WTC11 (cell line): ENCODE measurements around the gene CDK18. TPM values are rescaled to one million over a fixed set of nuclear protein-coding genes. Genes with fewer than 3 reads are reported as not detected.

Experiments used
- ATAC-seq: fragments of 200-7000 bp; cut with Tn5 transposase; 2 replicates; pipeline ENCODE4 v1.10.0; 2021; ENCODE audit warnings: mild to moderate bottlenecking, moderate library complexity
- CTCF ChIA-PET: fragments of 300-600 bp; sonication (Branson Sonifier 250); formaldehyde crosslinking; loops from one replicate; lab custom pipeline; 2021; ENCODE audit warnings: antibody characterized with exemption; lab: Charles Lee
- POLR2A ChIA-PET: fragments of 350-600 bp; sonication (Branson Sonifier 250); formaldehyde crosslinking; loops from one replicate; lab custom pipeline; 2021; ENCODE audit warnings: antibody characterized with exemption; lab: Charles Lee
- DNase-seq: peaks from one replicate; pipeline ENCODE4 v3.0.0; 2021; ENCODE audit warnings: low spot score
- H3K27ac Mint-ChIP-seq: 2 replicates; pipeline ENCODE4 v1.8.0; 2021; ENCODE audit warnings: mixed read lengths
- H3K27me3 Mint-ChIP-seq: 2 replicates; pipeline ENCODE4 v1.8.0; 2021; ENCODE audit warnings: low read depth, mild to moderate bottlenecking, moderate library complexity, mixed read lengths
- H3K36me3 Mint-ChIP-seq: 2 replicates; pipeline ENCODE4 v1.8.0; 2021; ENCODE audit warnings: mixed read lengths
- H3K4me1 Mint-ChIP-seq: 2 replicates; pipeline ENCODE4 v1.8.0; 2022; ENCODE audit warnings: mixed read lengths
- H3K4me3 Mint-ChIP-seq: 2 replicates; pipeline ENCODE4 v1.8.0; 2021; ENCODE audit warnings: mild to moderate bottlenecking, moderate library complexity, mixed read lengths
- H3K9me3 Mint-ChIP-seq: 2 replicates; pipeline ENCODE4 v1.8.0; 2021; ENCODE audit warnings: mixed read lengths
- CREM ChIP-seq: sonication (generic); formaldehyde crosslinking; IDR thresholded peaks from 2 replicates; pipeline ENCODE4 v1.8.1; 2022; ENCODE audit warnings: mild to moderate bottlenecking, missing genetic modification reagents, moderate library complexity
- E2F4 ChIP-seq: sonication (generic); formaldehyde crosslinking; IDR thresholded peaks from 2 replicates; pipeline ENCODE4 v1.8.1; 2022; ENCODE audit warnings: low read depth, mild to moderate bottlenecking, moderate library complexity, missing genetic modification reagents, borderline replicate concordance
- FOXK1 ChIP-seq: sonication (generic); formaldehyde crosslinking; IDR thresholded peaks from 2 replicates; pipeline ENCODE4 v1.8.0; 2022; ENCODE audit warnings: mild to moderate bottlenecking, moderate library complexity, missing genetic modification reagents
- FOXP1 ChIP-seq: sonication (generic); formaldehyde crosslinking; IDR thresholded peaks from 2 replicates; pipeline ENCODE4 v1.8.0; 2022; ENCODE audit warnings: missing genetic modification reagents, mild to moderate bottlenecking, moderate library complexity, borderline replicate concordance
- GABPB1 ChIP-seq: sonication (generic); formaldehyde crosslinking; IDR thresholded peaks from 2 replicates; pipeline ENCODE4 v1.8.1; 2023; ENCODE audit warnings: mild to moderate bottlenecking, missing genetic modification reagents
- KAT7 ChIP-seq: sonication (generic); formaldehyde crosslinking; IDR thresholded peaks from 2 replicates; pipeline ENCODE4 v1.8.1; 2023; ENCODE audit warnings: missing genetic modification reagents, mild to moderate bottlenecking, borderline replicate concordance
- MYBL2 ChIP-seq: sonication (generic); formaldehyde crosslinking; IDR thresholded peaks from 2 replicates; pipeline ENCODE4 v1.8.1; 2023; ENCODE audit warnings: mild to moderate bottlenecking, moderate library complexity, missing genetic modification reagents
- OVOL2 ChIP-seq: fragments of 250-450 bp; sonication (Bioruptor Pico); IDR thresholded peaks from 2 replicates; pipeline ENCODE4 v1.9.0; 2021; ENCODE audit warnings: mild to moderate bottlenecking, borderline replicate concordance
- RELA ChIP-seq: sonication (generic); formaldehyde crosslinking; IDR thresholded peaks from 2 replicates; pipeline ENCODE4 v1.8.1; 2022; ENCODE audit warnings: missing genetic modification reagents, mild to moderate bottlenecking, borderline replicate concordance
- SMAD4 ChIP-seq: sonication (generic); formaldehyde crosslinking; IDR thresholded peaks from 2 replicates; pipeline ENCODE4 v1.8.0; 2022; ENCODE audit warnings: mild to moderate bottlenecking, missing genetic modification reagents
- SP1 ChIP-seq: sonication (generic); formaldehyde crosslinking; conservative IDR thresholded peaks from 2 replicates; pipeline ENCODE4 v1.8.1; 2022; ENCODE audit warnings: missing genetic modification reagents
- ZNF138 ChIP-seq: sonication (generic); formaldehyde crosslinking; conservative IDR thresholded peaks from 2 replicates; pipeline ENCODE4 v1.8.1; 2022; ENCODE audit warnings: mild to moderate bottlenecking, moderate library complexity, missing genetic modification reagents
- ZNF317 ChIP-seq: sonication (generic); formaldehyde crosslinking; IDR thresholded peaks from 2 replicates; pipeline ENCODE4 v1.8.1; 2023; ENCODE audit warnings: low read depth, mild to moderate bottlenecking, moderate library complexity, missing genetic modification reagents, borderline replicate concordance
- ZNF423 ChIP-seq: fragments of 250-450 bp; sonication (Bioruptor Pico); IDR thresholded peaks from 2 replicates; pipeline ENCODE4 v2.1.2; 2022; ENCODE audit warnings: mild to moderate bottlenecking, moderate library complexity
- total RNA-seq: library from RNA; stranded (reverse); gene quantifications from 3 replicates; pipeline ENCODE4 v1.2.3, GENCODE V29; 2021
- TF ChIP-seq, protein P1 (sequence below): sonication (generic); formaldehyde crosslinking; IDR thresholded peaks from 2 replicates; pipeline ENCODE4 v1.8.0; 2023; ENCODE audit warnings: mild to moderate bottlenecking, missing genetic modification reagents
- TF ChIP-seq, protein P2 (sequence below): sonication (generic); formaldehyde crosslinking; IDR thresholded peaks from 2 replicates; pipeline ENCODE4 v1.8.0; 2023; ENCODE audit warnings: missing genetic modification reagents
- TF ChIP-seq, protein P3 (sequence below): sonication (generic); formaldehyde crosslinking; IDR thresholded peaks from 2 replicates; pipeline ENCODE4 v1.8.1; 2023; ENCODE audit warnings: mild to moderate bottlenecking, moderate library complexity, missing genetic modification reagents
- TF ChIP-seq, protein P4 (sequence below): fragments of 250-450 bp; sonication (Bioruptor Pico); IDR thresholded peaks from 2 replicates; pipeline ENCODE4 v1.9.0; 2021; ENCODE audit warnings: mild to moderate bottlenecking

Gene CDK18
- total RNA-seq, 1 experiment from 2014 or later: 71.9 TPM

- DNase-seq: no peak
- peaks cover 56% of the 10 kb centered on the region for H3K4me1 Mint-ChIP-seq
- ChIA-PET CTCF (interaction anchor here (0.7 to 24.0 kb wide), 5 partner anchors 22 to 94 kb away, joined by 3 to 613 read pairs (median 5); partner anchors contain the start of gene BLACAT1), POLR2A (interaction anchor here (1.0 kb wide), 1 partner anchor 36 kb away, joined by 3 read pairs; no protein-coding TSS in a partner anchor)
- TF ChIP-seq, protein P1, sequence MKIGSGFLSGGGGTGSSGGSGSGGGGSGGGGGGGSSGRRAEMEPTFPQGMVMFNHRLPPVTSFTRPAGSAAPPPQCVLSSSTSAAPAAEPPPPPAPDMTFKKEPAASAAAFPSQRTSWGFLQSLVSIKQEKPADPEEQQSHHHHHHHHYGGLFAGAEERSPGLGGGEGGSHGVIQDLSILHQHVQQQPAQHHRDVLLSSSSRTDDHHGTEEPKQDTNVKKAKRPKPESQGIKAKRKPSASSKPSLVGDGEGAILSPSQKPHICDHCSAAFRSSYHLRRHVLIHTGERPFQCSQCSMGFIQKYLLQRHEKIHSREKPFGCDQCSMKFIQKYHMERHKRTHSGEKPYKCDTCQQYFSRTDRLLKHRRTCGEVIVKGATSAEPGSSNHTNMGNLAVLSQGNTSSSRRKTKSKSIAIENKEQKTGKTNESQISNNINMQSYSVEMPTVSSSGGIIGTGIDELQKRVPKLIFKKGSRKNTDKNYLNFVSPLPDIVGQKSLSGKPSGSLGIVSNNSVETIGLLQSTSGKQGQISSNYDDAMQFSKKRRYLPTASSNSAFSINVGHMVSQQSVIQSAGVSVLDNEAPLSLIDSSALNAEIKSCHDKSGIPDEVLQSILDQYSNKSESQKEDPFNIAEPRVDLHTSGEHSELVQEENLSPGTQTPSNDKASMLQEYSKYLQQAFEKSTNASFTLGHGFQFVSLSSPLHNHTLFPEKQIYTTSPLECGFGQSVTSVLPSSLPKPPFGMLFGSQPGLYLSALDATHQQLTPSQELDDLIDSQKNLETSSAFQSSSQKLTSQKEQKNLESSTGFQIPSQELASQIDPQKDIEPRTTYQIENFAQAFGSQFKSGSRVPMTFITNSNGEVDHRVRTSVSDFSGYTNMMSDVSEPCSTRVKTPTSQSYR: no peak
- TF ChIP-seq KAT7 (no peak), E2F4 (CRISPR knock-in tag) (no peak), FOXK1 (no peak), ZNF423 (CRISPR knock-in tag) (no peak), CREM (CRISPR knock-in tag) (no peak), ZNF138 (CRISPR knock-in tag) (no peak), FOXP1 (CRISPR knock-in tag) (no peak), GABPB1 (CRISPR knock-in tag) (no peak), ZNF317 (CRISPR knock-in tag) (no peak), MYBL2 (CRISPR knock-in tag) (no peak), SP1 (no peak), RELA (CRISPR knock-in tag) (no peak), SMAD4 (CRISPR knock-in tag) (no peak)
- TF ChIP-seq, protein P2, sequence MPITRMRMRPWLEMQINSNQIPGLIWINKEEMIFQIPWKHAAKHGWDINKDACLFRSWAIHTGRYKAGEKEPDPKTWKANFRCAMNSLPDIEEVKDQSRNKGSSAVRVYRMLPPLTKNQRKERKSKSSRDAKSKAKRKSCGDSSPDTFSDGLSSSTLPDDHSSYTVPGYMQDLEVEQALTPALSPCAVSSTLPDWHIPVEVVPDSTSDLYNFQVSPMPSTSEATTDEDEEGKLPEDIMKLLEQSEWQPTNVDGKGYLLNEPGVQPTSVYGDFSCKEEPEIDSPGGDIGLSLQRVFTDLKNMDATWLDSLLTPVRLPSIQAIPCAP (CRISPR knock-in tag): no peak
- TF ChIP-seq, protein P3, sequence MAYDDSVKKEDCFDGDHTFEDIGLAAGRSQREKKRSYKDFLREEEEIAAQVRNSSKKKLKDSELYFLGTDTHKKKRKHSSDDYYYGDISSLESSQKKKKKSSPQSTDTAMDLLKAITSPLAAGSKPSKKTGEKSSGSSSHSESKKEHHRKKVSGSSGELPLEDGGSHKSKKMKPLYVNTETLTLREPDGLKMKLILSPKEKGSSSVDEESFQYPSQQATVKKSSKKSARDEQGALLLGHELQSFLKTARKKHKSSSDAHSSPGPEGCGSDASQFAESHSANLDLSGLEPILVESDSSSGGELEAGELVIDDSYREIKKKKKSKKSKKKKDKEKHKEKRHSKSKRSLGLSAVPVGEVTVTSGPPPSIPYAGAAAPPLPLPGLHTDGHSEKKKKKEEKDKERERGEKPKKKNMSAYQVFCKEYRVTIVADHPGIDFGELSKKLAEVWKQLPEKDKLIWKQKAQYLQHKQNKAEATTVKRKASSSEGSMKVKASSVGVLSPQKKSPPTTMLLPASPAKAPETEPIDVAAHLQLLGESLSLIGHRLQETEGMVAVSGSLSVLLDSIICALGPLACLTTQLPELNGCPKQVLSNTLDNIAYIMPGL (CRISPR knock-in tag): no peak
- H3K4me3 Mint-ChIP-seq: no peak overlapping the region
- peaks cover 5% of the 10 kb centered on the region; the same call in 1 of the 2 replicates for H3K36me3 Mint-ChIP-seq
- ATAC-seq: no peak
- no peak overlapping the region for H3K27ac Mint-ChIP-seq
- H3K27me3 Mint-ChIP-seq: peaks cover 40% of the 10 kb centered on the region
- peaks cover 7% of the 10 kb centered on the region for H3K9me3 Mint-ChIP-seq
Measured at GRCh38 chr1:205480349-205480985, 24.0 kb upstream of the CDK18 start.

DNA sequence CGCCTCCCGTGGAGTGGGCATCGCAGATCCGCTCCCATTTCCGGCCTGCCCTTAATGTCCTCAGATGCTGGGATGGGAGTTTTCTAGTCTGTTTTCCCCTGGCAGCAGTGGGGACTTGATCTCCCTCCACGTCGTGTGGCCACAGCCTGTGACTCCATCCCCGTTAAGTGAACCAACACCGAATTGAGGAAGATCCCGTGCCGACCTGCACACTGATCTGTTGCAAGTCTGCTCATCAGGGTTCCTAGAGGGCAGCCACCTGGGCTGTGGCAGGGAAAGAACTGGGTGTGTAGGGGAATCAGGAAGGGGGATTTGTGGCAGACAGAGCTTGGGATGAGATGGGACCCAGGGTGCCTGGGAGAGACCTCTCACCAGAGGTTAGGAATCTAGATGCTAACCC, 23.3 kb upstream of the CDK18 start:
- no peak overlapping the region for H3K27ac Mint-ChIP-seq
- ATAC-seq (no peak), DNase-seq (no peak)
- H3K27me3 Mint-ChIP-seq: peaks cover 34% of the 10 kb centered on the region
- ChIA-PET POLR2A (no interaction called here), CTCF (interaction anchor here (1.0 to 24.0 kb wide), 8 partner anchors 9 to 127 kb away, joined by 3 to 613 read pairs (median 8); partner anchors contain the start of gene BLACAT1)
- no peak overlapping the region for H3K4me3 Mint-ChIP-seq
- H3K4me1 Mint-ChIP-seq: peaks cover 56% of the 10 kb centered on the region
- H3K36me3 Mint-ChIP-seq: no peaks in the 10 kb centered on the region
- H3K9me3 Mint-ChIP-seq: no peaks in the 10 kb centered on the region
- TF ChIP-seq ZNF138 (CRISPR knock-in tag) (no peak), OVOL2 (CRISPR knock-in tag) (no peak)
- TF ChIP-seq, protein P4, sequence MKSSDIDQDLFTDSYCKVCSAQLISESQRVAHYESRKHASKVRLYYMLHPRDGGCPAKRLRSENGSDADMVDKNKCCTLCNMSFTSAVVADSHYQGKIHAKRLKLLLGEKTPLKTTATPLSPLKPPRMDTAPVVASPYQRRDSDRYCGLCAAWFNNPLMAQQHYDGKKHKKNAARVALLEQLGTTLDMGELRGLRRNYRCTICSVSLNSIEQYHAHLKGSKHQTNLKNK (CRISPR knock-in tag): no peak
